Measurements from ENCODE around the gene MIEF1. TPM values are rescaled to one million over a fixed set of nuclear protein-coding genes. Genes with fewer than 3 reads are reported as not detected.
A peak's percentile ranks its signal among the peaks of the same experiment; 100 is the strongest.

MIEF1 gene
- total and polyA plus RNA-seq, 2 of the 8 experiments (the other 6 are each of a cell fraction or from before 2014, with no cell fraction given) = 16.8 to 32.7 TPM

DNA sequence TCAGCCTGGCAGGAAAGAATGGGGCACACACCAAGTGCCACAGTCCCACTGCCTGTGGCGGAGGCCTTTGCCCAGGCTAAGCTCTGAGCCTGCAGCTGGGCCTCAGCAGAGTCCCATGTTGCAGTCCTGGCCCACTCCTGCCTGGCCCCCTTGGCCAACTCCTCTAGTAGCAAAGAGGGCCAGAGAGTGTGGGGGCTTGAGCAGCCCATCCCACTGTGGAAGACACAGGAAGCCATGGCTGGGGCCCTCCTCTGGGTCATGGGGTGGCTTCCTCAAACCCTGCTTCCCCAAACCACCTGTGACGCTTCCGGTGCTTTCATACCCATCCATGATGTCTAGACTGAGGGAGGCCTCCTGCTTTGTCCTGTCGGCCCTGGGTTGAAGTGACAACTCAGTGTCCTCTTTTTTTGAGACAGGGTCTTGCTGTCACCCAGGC lies 24.7 kb downstream of the MIEF1 start (continued):
- TF ChIP-seq, protein P1, sequence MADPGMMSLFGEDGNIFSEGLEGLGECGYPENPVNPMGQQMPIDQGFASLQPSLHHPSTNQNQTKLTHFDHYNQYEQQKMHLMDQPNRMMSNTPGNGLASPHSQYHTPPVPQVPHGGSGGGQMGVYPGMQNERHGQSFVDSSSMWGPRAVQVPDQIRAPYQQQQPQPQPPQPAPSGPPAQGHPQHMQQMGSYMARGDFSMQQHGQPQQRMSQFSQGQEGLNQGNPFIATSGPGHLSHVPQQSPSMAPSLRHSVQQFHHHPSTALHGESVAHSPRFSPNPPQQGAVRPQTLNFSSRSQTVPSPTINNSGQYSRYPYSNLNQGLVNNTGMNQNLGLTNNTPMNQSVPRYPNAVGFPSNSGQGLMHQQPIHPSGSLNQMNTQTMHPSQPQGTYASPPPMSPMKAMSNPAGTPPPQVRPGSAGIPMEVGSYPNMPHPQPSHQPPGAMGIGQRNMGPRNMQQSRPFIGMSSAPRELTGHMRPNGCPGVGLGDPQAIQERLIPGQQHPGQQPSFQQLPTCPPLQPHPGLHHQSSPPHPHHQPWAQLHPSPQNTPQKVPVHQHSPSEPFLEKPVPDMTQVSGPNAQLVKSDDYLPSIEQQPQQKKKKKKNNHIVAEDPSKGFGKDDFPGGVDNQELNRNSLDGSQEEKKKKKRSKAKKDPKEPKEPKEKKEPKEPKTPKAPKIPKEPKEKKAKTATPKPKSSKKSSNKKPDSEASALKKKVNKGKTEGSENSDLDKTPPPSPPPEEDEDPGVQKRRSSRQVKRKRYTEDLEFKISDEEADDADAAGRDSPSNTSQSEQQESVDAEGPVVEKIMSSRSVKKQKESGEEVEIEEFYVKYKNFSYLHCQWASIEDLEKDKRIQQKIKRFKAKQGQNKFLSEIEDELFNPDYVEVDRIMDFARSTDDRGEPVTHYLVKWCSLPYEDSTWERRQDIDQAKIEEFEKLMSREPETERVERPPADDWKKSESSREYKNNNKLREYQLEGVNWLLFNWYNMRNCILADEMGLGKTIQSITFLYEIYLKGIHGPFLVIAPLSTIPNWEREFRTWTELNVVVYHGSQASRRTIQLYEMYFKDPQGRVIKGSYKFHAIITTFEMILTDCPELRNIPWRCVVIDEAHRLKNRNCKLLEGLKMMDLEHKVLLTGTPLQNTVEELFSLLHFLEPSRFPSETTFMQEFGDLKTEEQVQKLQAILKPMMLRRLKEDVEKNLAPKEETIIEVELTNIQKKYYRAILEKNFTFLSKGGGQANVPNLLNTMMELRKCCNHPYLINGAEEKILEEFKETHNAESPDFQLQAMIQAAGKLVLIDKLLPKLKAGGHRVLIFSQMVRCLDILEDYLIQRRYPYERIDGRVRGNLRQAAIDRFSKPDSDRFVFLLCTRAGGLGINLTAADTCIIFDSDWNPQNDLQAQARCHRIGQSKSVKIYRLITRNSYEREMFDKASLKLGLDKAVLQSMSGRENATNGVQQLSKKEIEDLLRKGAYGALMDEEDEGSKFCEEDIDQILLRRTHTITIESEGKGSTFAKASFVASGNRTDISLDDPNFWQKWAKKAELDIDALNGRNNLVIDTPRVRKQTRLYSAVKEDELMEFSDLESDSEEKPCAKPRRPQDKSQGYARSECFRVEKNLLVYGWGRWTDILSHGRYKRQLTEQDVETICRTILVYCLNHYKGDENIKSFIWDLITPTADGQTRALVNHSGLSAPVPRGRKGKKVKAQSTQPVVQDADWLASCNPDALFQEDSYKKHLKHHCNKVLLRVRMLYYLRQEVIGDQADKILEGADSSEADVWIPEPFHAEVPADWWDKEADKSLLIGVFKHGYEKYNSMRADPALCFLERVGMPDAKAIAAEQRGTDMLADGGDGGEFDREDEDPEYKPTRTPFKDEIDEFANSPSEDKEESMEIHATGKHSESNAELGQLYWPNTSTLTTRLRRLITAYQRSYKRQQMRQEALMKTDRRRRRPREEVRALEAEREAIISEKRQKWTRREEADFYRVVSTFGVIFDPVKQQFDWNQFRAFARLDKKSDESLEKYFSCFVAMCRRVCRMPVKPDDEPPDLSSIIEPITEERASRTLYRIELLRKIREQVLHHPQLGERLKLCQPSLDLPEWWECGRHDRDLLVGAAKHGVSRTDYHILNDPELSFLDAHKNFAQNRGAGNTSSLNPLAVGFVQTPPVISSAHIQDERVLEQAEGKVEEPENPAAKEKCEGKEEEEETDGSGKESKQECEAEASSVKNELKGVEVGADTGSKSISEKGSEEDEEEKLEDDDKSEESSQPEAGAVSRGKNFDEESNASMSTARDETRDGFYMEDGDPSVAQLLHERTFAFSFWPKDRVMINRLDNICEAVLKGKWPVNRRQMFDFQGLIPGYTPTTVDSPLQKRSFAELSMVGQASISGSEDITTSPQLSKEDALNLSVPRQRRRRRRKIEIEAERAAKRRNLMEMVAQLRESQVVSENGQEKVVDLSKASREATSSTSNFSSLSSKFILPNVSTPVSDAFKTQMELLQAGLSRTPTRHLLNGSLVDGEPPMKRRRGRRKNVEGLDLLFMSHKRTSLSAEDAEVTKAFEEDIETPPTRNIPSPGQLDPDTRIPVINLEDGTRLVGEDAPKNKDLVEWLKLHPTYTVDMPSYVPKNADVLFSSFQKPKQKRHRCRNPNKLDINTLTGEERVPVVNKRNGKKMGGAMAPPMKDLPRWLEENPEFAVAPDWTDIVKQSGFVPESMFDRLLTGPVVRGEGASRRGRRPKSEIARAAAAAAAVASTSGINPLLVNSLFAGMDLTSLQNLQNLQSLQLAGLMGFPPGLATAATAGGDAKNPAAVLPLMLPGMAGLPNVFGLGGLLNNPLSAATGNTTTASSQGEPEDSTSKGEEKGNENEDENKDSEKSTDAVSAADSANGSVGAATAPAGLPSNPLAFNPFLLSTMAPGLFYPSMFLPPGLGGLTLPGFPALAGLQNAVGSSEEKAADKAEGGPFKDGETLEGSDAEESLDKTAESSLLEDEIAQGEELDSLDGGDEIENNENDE (IDR thresholded peaks at IDR 0.05; ENCODE audit: insufficient replicate concordance, low read length) = no peak
- TF ChIP-seq POLR2A (IDR thresholded peaks at IDR 0.05; ENCODE audit: control extremely low read depth in 1 of 2, low read depth in 2 of 2, low read length in 2 of 2) (peak in 1 of 2 experiments; percentile 54; a peak in 2 of 3 replicates), TCF12 (IDR thresholded peaks at IDR 0.05; ENCODE audit: low read depth, low read length) (no peak), POLR2AphosphoS5 (IDR thresholded peaks at IDR 0.05; ENCODE audit: low read depth, low read length) (peak; percentile 58)
